Kidney (tissue), 14 donors: ENCODE results near the gene IGLL5. TPM values are rescaled to one million over a fixed set of nuclear protein-coding genes. Genes with fewer than 3 reads are reported as not detected.
"Not testable (repeated sequence)": the region's sequence is repeated elsewhere in the genome, so short reads cannot be mapped to it uniquely, and the experiment has no call there.

Source experiments
- DNase-seq, 5 donors: peaks; one replicate each; pipeline ENCODE4 v3.0.0-alpha.2; 2013 to 2020
- FAIRE-seq: peaks from 2 replicates; lab custom pipeline; 2012; peaks lifted over from hg19 to GRCh38; lab: Jason Lieb, UNC
- H3K27ac ChIP-seq, 2 donors: one replicate each; pipeline ENCODE4 v1.7.0; 2013; ENCODE audit warnings: low read depth in 2 of 2, low read length in 2 of 2, inconsistent platforms in 1 of 2
- H3K27me3 ChIP-seq: one replicate; pipeline ENCODE4 v1.7.1; 2013; ENCODE audit warnings: low read length, inconsistent platforms; ENCODE audit not compliant: control insufficient read depth, insufficient read depth
- H3K36me3 ChIP-seq, 3 donors: one replicate each; pipeline versions ENCODE4 v1.7.0 to v1.7.1; 2013; ENCODE audit warnings: low read length in 3 of 3, control low read depth in 1 of 3, inconsistent platforms in 1 of 3; ENCODE audit not compliant: insufficient read depth in 3 of 3, control insufficient read depth in 2 of 3
- H3K4me1 ChIP-seq, 3 donors: one replicate each; pipeline versions ENCODE4 v1.7.0 to v1.7.1; 2013; ENCODE audit warnings: low read length in 3 of 3, inconsistent platforms in 1 of 3, low read depth in 1 of 3; ENCODE audit not compliant: control insufficient read depth in 2 of 3, insufficient read depth in 2 of 3
- H3K4me3 ChIP-seq, 3 donors: one replicate each; pipeline versions ENCODE4 v1.7.0 to v1.8.1; 2013; ENCODE audit warnings: low read length in 3 of 3, control low read depth in 1 of 3, inconsistent platforms in 1 of 3
- H3K9ac ChIP-seq, 3 donors: one replicate each; pipeline versions ENCODE4 v1.7.0 to v1.7.1; 2013; ENCODE audit warnings: low read length in 3 of 3, control low read depth in 1 of 3, inconsistent platforms in 1 of 3
- H3K9me3 ChIP-seq, 3 donors: one replicate each; pipeline versions ENCODE4 v1.7.0 to v1.7.1; 2013; ENCODE audit warnings: low read length in 3 of 3, control low read depth in 1 of 3, inconsistent platforms in 1 of 3; ENCODE audit not compliant: control insufficient read depth in 2 of 3, insufficient read depth in 1 of 3
- CTCF ChIP-seq: IDR thresholded peaks from 3 replicates; pipeline ENCODE4 v1.5.1; 2012; ENCODE audit warnings: mild to moderate bottlenecking, moderate library complexity, borderline replicate concordance; ENCODE audit not compliant: insufficient read depth; ENCODE audit errors: extremely low read depth
- intact Hi-C: fragments of 100-400 bp; cut with DNase I; formaldehyde crosslinking; loops from one replicate; pipeline ENCODE4 v1.11.1; 2022
- polyA plus RNA-seq: library from polyadenylated mRNA; stranded (reverse); fragments of 350-450 nt; fragmentation: Illumina TruSeq; extraction: RNeasy Lipid Tissue Mini Kit (QIAGEN cat#74804); gene quantifications from one replicate; pipeline ENCODE4 v1.2.3, GENCODE V29; 2014; ENCODE audit warnings: low read depth, low replicate concordance; ENCODE audit not compliant: insufficient read depth
- total RNA-seq: library from RNA; stranded (reverse); fragmentation: NEBNext Ultra II Directional; extraction: Animal tissue kit (Norgen Biotek cat#: 25700); gene quantifications from one replicate; pipeline ENCODE4 v1.2.1, GENCODE V29; 2021
- donor health status: control.
- donor health status: control.
- donor health status: control.
- donor health status: control.
- donor health status: control.
- donor health status: DM: yes; HTN: yes; CAD: no.
- donor health status: Normal renal cell carcinoma (clear cell type).

The IGLL5 gene
- total and polyA plus RNA-seq, 2 donors from 2014 or later: 1.9 to 103 TPM

GRCh38 chr22:22920910-22921550, 33.4 kb downstream of the IGLL5 start:
- H3K9ac ChIP-seq: no peak overlapping the region
- no peaks in the 10 kb centered on the region for H3K4me1 ChIP-seq
- TF ChIP-seq CTCF: no peak
- no peaks in the 10 kb centered on the region for H3K9me3 ChIP-seq
- no peak for FAIRE-seq
- no peak overlapping the region for H3K27ac ChIP-seq
- no peak for DNase-seq
- no peaks in the 10 kb centered on the region for H3K27me3 ChIP-seq
- H3K36me3 ChIP-seq: no peaks in the 10 kb centered on the region
- intact Hi-C loops: no loop called here
- H3K4me3 ChIP-seq: no peak overlapping the region

- no peaks in the 10 kb centered on the region for H3K4me1 ChIP-seq
- TF ChIP-seq CTCF: no peak
- DNase-seq (no peak), FAIRE-seq (no peak)
- H3K36me3 ChIP-seq: no peaks in the 10 kb centered on the region
- no peaks in the 10 kb centered on the region for H3K9me3 ChIP-seq
- H3K27me3 ChIP-seq: no peaks in the 10 kb centered on the region
- H3K9ac ChIP-seq: no peak overlapping the region
- no peak overlapping the region for H3K4me3 ChIP-seq
- intact Hi-C loops: no loop called here
- no peak overlapping the region for H3K27ac ChIP-seq
These were observed 34.0 kb downstream of the IGLL5 start for GRCh38 chr22:22921575-22921974.

GRCh38 chr22:22922092-22922953, 34.7 kb downstream of the IGLL5 start:
- H3K4me3 ChIP-seq, H3K36me3 ChIP-seq, H3K27ac ChIP-seq, H3K9ac ChIP-seq, H3K27me3 ChIP-seq, intact Hi-C loops, FAIRE-seq, H3K4me1 ChIP-seq, H3K9me3 ChIP-seq, DNase-seq: not testable (repeated sequence)

- Histone ChIP-seq H3K27ac (no peak overlapping the region), H3K36me3 (no peaks in the 10 kb centered on the region), H3K27me3 (no peaks in the 10 kb centered on the region), H3K4me1 (no peaks in the 10 kb centered on the region), H3K9me3 (no peaks in the 10 kb centered on the region), H3K9ac (no peak overlapping the region), H3K4me3 (no peak overlapping the region)
- no peak for TF ChIP-seq CTCF
- DNase-seq (peak in 1 of 5 donors; percentile 22), FAIRE-seq (no peak)
- intact Hi-C loops: no loop called here
These were observed 35.3 kb downstream of the IGLL5 start for GRCh38 chr22:22922954-22923319.
